NCI-H82 (cell line): ENCODE data around the gene NXPH3.

ENCODE experiments used
- DNase-seq: peaks from one replicate; lab custom pipeline; 2025; lab: John Stamatoyannopoulos, UW

NXPH3 gene

DNA sequence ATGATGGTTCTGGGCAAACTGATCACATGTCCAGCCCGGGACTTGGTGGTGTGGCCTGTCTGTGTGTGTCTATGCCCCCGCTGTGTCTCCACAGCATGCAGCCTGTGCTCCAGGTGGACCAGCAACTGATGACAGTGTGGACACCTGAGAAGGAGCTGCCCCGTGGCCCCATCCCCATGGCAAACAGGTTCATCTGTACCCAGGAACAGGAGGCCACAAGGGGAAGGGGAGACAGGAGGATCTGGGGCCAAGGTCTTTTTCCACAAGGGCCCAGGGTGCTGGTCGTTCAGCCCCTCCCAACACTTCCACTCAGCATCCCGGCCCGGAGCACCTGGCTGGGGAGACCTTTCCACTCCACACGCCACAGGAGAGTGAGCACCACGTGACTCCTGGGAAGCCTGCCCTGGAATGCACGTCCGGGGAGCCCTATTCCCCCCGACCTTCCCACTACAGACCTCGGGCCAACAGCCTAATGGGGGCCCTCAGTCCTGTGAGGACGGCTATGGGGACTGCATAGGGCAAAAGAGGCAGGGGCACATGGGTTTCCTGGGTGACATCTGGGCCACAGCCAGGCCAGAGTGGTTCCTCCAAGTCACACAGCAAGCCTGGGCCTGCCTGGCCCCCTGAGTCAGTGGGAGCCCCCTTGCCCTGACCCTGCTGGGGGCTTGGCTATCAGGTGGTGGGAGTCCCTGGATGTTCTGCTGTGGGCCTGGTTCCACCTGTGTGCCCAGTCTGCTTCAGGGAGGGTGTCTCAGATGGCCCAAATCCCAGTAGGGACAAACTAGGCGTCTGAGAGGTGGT is 20.8 kb upstream of the NXPH3 start:
- no peak for DNase-seq

DNA sequence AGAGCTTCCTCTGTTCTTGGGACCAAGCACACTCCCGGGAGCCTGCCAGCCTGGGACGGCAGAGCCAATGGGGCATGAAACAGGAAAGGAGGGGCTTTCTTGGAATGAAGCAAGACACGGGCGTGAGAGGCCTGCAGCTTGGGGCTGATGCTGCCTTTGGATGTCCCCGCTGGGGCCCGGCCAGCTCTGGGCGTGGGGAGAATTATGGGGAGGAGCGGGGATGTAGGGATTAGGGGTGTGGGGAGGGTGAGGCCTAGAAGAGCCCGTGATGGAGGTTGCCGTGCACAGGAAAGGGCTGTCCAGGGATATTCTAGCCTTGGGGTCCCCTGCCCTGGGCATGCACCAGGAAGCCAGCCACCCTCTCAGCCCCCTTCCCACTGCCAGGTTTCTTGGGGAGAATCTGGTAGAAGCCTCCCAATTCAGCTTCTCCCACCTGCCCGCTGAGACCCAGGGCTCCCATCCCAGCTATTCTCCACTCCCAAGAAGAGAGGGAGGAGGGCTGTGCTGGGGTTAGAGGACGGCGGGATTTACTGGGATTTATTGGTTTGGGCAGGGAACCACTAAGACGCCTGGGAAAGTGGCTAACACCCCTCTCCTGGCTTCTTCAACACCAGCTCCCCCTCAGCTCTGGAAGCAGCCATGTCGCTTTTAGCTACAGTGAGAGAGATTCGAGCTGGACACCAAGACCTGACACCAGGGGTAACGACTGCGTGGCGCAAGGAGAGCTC is 20.0 kb upstream of the NXPH3 start:
- DNase-seq, result peak; percentile 66

GRCh38 chr17:49556223-49556943 is 19.3 kb upstream of the NXPH3 start:
- DNase-seq, result peak; percentile 90

DNA sequence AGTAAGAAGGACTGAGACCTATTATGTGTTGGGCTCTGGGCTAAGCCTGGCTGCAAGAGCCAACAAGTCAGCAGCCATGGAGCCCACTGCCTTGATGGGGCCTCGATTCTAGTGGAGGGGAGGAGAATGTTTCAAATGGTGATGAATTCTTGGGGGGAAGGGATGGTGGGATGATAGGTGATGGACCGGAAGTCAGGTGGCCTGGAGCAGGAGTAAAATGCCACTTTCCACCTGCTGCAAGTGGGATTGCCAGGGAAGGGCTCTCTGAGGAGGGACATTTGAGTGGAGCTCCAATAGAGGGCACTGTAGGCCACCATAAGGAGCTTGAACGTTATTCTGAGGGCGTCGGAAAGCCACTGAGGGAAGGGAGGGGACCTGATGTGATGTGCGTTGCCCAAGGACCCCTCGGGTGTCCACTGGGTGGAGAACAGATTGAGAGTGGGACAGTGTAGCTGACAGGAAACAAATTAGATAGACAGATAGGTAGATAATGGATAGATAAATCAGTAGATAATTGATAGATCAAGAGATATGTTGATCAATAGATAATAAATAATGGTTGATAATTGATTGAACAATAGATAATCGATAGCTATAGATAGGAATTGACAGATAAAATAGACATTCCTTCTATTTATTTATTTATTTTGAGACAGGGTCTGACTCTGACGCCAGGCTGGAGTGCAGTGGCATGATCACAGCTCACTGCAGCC is 18.2 kb upstream of the NXPH3 start:
- DNase-seq, result peak; percentile 92

- DNase-seq, result no peak
These were observed 11.0 kb upstream of the NXPH3 start for GRCh38 chr17:49564638-49565037.

DNA sequence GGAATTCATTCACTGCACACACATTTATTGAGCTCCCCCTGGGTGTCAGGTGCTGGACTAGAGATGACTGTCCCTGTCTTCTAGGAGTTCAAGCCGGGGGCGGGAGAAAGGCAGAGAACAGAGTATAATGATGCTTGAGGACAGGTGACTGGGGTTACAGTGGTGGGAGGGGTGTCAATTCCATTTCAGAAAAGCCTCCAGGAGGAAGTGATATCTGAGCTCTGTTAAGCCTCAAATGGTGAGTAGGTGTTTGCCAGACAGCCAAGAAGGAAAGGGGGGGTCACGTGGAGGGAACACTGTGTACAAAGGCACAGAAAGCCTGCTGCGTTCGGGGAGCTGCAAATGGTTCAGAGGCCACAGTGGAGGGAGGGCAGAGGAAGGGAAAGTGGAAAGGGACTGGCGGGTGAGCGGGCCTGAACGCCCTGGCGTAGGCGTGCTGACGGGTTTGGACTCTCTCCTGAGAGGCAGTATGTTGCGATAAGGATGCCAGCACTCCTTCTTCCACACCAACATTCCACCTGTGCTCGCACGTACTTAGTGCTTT is 9.7 kb upstream of the NXPH3 start:
- DNase-seq, result peak; percentile 51

DNA sequence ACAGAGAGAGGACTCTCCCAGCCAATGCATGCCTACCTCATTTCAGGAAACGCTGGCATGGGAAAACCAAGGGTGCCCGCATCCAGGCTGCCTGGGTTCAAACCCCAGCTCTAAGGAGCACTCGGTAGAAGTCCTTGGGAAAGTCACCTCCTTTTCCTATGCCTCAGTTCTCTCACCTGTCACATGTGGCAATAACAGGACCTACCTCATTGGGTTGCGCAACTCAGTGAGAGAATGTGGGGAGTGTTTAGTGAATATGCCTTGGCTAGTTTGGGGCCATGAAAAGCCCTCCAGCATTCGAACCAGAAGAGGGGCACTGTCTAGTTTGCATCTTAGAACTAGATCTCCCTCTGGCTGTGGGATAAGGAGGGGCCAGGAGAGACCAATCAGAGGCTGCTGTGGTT is 9.0 kb upstream of the NXPH3 start:
- DNase-seq, result no peak

DNA sequence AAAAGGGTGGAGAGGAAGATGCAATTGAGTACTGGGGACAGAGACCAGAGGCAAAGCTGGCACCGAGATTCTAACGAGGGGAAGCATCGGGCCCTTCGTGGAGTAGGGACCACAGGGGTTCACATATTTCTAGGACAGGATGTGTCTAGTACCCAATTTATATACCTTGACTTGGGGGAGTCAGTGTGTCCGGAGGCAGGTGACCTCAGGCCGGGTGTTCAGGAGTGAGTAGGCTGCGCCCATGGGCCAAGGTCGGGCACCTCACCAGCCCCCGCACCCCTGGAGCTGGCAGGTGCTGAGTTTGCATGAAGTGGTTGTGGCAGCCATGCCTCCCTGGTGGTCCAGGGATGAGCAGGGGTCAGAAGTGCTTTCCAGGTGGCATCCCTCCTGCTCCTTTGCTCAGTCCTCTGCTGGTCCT is 8.6 kb upstream of the NXPH3 start:
- DNase-seq, result no peak

DNA sequence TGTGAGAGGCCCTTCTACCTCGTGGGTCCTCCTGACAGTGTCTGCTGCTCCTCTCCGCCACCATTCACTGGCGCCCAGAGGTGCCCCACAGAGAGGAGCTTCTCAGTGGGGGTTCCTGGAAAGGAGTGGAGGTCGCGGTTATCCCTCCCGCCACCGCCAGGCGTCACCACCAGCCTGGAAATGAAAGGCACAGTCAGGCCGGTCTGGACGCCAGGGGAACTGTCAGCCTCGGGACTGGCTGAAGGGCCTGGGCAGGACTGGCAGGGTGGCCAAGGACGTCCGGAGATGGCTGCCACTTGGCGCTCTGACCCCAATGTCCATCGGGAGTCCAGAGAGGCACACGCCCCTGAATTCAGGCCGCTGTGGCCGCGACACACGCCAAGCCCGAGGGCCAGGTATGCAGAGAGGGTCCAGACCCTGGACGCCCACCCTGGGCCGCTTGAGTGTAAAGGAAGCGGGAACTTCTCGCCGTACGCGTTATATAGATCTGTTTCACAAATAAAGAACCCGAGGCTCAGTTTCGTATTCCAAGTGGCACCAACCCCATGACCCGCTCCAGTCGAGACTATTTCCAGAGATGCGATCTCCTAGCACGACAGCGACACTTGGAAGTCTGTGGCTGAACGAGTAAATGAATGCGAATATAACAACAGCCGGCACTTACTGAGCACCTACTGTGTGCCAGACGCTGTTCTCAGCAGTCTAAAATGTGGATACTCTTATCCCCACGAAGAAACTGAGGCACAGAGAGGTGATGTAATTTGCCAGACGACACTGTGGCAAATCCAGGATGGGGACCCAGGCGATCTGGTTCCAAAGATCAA is 7.6 kb upstream of the NXPH3 start:
- peak; percentile 90 for DNase-seq

DNA sequence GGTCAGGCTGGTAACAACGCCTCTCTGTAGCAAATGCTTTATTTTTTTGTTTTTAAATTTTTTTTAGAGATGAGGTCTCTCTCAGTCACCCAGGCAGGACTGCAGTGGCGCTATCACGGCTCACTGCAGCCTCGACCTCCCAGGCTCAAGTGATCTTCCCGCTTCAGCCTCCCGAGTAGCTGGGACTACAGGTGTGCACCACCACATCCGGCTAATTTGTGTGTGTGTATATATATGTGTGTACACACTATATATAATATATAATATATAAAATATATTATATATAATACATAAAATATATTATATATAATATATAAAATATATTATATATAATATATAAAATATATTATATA is 7.0 kb upstream of the NXPH3 start:
- DNase-seq, result peak; percentile 42

DNA sequence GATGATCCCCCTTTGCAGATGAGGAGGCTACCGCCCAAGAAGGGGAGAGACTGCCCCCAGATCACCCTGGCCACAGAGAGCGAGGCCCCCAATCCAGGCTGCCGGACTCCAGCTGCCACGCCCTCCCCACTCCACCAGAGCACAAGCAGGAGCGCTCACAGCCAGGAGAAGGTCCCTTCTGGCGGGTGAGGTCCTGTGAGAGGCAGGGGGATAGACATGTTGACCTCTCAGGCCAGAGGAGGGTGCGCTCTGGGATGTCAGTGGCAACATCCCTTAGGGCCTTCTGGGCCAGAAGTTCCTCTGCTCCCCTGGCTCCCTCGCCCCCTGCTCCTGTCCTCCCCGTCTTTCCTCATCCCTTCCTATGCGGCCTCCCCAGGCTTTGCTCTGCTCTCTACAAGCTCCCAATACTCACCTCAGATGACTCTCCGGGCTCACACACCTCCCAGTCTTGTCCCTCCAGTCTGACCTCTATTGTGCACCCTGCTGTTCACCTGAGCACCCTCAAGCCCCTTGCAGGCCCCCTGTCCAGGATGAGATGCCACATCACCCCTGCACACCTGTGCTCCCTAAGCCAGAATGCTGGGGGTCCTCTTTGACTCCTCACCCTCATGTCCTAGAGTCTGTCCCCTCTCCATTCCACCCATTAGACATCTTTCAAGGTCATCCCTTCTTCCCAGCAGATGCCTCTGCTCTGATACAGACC is 5.0 kb upstream of the NXPH3 start:
- DNase-seq, result no peak

GRCh38 chr17:49571283-49571682 is 4.4 kb upstream of the NXPH3 start:
- DNase-seq, result no peak

- no peak for DNase-seq
These were observed 3.9 kb upstream of the NXPH3 start for GRCh38 chr17:49571764-49572163.

- DNase-seq, result no peak
These were observed 3.4 kb upstream of the NXPH3 start for GRCh38 chr17:49572226-49572625.

GRCh38 chr17:49572806-49573420 is 2.8 kb upstream of the NXPH3 start:
- DNase-seq, result no peak

DNA sequence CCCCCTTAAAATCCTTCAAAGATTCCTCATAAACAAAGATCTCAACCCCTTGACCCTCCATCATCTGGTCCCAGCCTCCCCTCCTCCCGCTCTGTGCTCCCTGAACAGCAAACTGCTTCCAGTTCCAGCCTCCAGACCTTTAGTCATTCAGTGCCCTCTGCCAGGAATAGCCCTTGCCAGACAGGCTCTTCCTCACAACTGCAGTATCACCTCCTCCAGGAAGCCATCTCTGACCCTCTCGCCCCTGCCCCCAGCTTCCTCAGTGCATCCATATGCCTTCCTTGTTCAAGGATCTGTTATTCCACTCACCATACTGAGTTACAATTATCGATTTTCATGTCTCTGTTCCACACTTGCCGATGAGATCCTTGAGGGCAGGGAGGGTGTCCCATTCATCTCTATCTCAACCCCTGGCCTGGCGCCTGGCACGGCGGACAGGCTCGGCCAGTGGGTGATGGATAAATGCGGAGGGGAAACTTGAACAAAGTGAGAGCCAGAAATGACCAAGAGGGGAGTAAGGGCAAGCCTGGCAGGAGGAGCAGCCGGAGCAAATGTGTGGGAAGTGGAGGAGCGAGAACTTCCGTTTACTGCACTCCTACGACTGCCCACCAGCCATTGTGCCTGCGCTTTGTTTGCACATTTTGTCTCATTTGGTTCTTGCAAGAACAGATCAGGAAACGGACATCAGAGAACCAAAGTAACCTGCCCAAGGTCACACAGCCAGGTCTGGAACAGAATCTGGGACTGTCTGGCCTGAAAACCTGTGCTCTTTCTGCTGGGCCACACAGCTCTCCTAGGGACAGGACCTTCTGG is 2.0 kb upstream of the NXPH3 start:
- DNase-seq, result no peak

DNA sequence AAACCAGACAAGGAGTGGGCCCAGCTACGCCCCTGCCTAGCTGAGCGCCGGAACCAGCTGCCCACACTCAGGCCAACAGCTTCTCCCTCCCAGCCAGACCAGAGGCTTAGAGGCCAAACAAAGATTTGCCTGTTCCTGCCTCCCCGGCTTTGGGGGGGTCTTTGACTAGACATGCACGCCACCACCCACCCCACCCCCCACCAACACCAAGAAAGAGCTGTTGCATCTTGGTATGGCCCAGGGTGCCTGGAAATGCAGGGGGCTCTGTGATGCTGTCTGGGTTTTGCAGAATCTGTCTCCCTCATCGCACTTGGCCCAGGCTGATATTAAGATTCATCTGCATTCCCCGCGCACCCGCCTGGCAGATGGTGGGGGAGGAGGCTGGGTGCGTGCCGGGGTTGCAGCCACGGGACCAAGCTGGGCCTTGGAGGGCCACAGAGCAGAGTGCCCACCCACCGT is 1.3 kb upstream of the NXPH3 start:
- DNase-seq, result peak; percentile 64

DNA sequence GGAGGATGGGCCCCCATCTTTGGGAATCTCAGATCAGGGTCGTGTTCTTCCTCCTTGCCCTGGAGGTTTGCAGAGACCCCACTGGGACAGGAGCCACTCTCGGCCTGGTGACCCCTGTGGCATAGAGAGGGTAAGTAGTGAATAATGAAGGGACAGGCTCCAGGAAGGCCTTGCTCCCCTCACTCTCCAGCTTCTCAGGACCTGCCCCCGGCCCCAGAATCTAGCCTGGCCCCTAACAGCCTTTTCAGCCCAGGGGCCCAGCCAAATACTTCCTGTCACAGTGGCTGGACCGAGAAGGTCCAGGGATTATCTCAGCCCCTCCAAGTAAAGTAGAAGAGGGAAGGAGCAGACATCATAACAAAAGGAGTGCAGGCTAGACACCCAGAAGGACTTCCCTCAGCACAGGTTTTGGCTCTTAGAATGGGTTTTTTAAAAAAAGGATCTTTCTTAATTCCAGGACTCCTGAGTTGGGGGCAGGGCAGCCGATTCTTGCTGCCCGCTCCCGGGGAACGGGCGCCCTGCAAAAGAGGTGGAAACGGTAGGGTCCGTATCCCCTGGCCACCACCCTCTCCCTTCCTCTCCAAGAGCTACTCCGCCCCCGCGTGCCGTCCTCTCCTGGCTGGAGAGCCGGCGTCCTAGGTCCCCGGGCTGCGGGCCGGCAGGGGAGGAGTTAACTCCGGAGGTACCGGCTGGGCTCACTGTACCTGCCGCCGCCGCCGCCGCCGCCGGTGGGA is 559 bp upstream of the NXPH3 start:
- DNase-seq, result no peak
